Measurements from ENCODE around the gene SNRNP25.
A peak's percentile ranks its signal among the peaks of the same experiment; 100 is the strongest.

Gene SNRNP25

DNA sequence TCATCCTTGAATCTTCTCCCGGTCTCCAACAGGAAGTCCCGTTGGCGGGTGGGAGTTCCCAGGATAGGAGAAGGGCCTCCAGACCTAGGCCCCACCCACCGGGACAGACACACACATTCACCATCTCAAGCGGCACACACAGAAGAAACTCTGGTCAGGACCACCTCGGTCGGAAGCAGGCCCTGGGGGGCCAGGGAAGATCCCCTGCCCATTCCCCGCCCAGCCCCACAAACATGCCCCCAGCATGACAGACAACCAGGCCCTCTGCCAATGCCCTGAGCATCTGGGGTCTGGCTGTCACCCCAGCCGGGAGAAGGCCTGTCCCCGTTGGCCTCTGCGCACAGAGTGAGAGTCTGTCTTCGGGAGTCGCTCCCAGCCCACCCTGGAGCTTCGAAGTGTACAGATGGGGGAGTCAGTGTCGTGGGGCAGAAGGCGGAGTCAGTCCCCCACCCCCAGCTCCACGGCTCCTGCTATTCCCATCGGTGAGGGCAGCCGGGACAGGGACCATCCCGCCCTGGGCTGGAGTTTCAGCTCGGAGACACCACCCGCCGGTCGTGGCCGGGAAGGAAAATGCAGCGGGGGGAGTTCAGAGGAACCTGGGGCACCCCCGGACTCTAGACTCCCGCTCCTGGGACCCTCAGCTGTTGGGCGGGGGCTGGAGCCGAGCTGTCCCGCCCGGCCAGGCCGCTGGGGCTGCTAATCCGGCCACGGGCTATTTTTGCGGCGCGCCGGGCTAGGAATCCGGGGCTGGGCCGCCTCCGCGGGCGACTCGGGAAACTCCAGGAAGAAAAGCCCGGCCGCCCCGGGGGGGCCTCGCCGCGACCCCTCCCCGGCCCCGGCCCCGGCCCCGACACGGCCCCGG is 18.1 kb downstream of the SNRNP25 start (continued):
- TF ChIP-seq, protein P1, sequence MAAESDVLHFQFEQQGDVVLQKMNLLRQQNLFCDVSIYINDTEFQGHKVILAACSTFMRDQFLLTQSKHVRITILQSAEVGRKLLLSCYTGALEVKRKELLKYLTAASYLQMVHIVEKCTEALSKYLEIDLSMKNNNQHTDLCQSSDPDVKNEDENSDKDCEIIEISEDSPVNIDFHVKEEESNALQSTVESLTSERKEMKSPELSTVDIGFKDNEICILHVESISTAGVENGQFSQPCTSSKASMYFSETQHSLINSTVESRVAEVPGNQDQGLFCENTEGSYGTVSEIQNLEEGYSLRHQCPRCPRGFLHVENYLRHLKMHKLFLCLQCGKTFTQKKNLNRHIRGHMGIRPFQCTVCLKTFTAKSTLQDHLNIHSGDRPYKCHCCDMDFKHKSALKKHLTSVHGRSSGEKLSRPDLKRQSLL (tag by site-specific recombination; IDR thresholded peaks at IDR 0.05): no peak
- TF ChIP-seq ZNF292 (tag by site-specific recombination; IDR thresholded peaks at IDR 0.05; ENCODE audit: borderline replicate concordance, low read depth) (no peak), ZNF24 (tag by site-specific recombination; IDR thresholded peaks at IDR 0.05) (no peak), ZNF416 (tag by site-specific recombination; IDR thresholded peaks at IDR 0.05) (no peak), ZNF768 (tag by site-specific recombination; IDR thresholded peaks at IDR 0.05) (no peak), ZNF341 (tag by site-specific recombination; IDR thresholded peaks at IDR 0.05; ENCODE audit: low read depth) (peak; percentile 65), ZNF548 (tag by site-specific recombination; IDR thresholded peaks at IDR 0.05) (no peak), ZNF510 (tag by site-specific recombination; IDR thresholded peaks at IDR 0.05; ENCODE audit: insufficient replicate concordance) (no peak), SCRT2 (tag by site-specific recombination; IDR thresholded peaks at IDR 0.05) (no peak), OSR2 (tag by site-specific recombination; IDR thresholded peaks at IDR 0.05) (no peak), ZNF37A (tag by site-specific recombination; IDR thresholded peaks at IDR 0.05) (no peak), ZNF202 (tag by site-specific recombination; IDR thresholded peaks at IDR 0.05; ENCODE audit: borderline replicate concordance) (no peak), ZNF585B (tag by site-specific recombination; IDR thresholded peaks at IDR 0.05) (no peak), ZNF302 (tag by site-specific recombination; IDR thresholded peaks at IDR 0.05; ENCODE audit: low read depth) (no peak), ZNF211 (tag by site-specific recombination; IDR thresholded peaks at IDR 0.05; ENCODE audit: low read depth) (no peak), SP7 (tag by site-specific recombination; IDR thresholded peaks at IDR 0.05) (peak; percentile 45; the same call in 1 of the 2 replicates)
- TF ChIP-seq, protein P2, sequence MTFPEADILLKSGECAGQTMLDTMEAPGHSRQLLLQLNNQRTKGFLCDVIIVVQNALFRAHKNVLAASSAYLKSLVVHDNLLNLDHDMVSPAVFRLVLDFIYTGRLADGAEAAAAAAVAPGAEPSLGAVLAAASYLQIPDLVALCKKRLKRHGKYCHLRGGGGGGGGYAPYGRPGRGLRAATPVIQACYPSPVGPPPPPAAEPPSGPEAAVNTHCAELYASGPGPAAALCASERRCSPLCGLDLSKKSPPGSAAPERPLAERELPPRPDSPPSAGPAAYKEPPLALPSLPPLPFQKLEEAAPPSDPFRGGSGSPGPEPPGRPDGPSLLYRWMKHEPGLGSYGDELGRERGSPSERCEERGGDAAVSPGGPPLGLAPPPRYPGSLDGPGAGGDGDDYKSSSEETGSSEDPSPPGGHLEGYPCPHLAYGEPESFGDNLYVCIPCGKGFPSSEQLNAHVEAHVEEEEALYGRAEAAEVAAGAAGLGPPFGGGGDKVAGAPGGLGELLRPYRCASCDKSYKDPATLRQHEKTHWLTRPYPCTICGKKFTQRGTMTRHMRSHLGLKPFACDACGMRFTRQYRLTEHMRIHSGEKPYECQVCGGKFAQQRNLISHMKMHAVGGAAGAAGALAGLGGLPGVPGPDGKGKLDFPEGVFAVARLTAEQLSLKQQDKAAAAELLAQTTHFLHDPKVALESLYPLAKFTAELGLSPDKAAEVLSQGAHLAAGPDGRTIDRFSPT (tag by site-specific recombination; IDR thresholded peaks at IDR 0.05): no peak; the same call in 1 of the 2 replicates
- TF ChIP-seq, protein P3, sequence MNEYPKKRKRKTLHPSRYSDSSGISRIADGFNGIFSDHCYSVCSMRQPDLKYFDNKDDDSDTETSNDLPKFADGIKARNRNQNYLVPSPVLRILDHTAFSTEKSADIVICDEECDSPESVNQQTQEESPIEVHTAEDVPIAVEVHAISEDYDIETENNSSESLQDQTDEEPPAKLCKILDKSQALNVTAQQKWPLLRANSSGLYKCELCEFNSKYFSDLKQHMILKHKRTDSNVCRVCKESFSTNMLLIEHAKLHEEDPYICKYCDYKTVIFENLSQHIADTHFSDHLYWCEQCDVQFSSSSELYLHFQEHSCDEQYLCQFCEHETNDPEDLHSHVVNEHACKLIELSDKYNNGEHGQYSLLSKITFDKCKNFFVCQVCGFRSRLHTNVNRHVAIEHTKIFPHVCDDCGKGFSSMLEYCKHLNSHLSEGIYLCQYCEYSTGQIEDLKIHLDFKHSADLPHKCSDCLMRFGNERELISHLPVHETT (tag by site-specific recombination; IDR thresholded peaks at IDR 0.05): no peak
- TF ChIP-seq, protein P4, sequence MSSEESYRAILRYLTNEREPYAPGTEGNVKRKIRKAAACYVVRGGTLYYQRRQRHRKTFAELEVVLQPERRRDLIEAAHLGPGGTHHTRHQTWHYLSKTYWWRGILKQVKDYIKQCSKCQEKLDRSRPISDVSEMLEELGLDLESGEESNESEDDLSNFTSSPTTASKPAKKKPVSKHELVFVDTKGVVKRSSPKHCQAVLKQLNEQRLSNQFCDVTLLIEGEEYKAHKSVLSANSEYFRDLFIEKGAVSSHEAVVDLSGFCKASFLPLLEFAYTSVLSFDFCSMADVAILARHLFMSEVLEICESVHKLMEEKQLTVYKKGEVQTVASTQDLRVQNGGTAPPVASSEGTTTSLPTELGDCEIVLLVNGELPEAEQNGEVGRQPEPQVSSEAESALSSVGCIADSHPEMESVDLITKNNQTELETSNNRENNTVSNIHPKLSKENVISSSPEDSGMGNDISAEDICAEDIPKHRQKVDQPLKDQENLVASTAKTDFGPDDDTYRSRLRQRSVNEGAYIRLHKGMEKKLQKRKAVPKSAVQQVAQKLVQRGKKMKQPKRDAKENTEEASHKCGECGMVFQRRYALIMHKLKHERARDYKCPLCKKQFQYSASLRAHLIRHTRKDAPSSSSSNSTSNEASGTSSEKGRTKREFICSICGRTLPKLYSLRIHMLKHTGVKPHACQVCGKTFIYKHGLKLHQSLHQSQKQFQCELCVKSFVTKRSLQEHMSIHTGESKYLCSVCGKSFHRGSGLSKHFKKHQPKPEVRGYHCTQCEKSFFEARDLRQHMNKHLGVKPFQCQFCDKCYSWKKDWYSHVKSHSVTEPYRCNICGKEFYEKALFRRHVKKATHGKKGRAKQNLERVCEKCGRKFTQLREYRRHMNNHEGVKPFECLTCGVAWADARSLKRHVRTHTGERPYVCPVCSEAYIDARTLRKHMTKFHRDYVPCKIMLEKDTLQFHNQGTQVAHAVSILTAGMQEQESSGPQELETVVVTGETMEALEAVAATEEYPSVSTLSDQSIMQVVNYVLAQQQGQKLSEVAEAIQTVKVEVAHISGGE (tag by site-specific recombination; conservative IDR thresholded peaks at IDR 0.05; ENCODE audit: low read depth): no peak; the same call in 1 of the 2 replicates
- TF ChIP-seq, protein P5, sequence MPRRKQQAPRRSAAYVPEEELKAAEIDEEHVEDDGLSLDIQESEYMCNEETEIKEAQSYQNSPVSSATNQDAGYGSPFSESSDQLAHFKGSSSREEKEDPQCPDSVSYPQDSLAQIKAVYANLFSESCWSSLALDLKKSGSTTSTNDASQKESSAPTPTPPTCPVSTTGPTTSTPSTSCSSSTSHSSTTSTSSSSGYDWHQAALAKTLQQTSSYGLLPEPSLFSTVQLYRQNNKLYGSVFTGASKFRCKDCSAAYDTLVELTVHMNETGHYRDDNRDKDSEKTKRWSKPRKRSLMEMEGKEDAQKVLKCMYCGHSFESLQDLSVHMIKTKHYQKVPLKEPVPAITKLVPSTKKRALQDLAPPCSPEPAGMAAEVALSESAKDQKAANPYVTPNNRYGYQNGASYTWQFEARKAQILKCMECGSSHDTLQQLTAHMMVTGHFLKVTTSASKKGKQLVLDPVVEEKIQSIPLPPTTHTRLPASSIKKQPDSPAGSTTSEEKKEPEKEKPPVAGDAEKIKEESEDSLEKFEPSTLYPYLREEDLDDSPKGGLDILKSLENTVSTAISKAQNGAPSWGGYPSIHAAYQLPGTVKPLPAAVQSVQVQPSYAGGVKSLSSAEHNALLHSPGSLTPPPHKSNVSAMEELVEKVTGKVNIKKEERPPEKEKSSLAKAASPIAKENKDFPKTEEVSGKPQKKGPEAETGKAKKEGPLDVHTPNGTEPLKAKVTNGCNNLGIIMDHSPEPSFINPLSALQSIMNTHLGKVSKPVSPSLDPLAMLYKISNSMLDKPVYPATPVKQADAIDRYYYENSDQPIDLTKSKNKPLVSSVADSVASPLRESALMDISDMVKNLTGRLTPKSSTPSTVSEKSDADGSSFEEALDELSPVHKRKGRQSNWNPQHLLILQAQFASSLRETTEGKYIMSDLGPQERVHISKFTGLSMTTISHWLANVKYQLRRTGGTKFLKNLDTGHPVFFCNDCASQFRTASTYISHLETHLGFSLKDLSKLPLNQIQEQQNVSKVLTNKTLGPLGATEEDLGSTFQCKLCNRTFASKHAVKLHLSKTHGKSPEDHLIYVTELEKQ (tag by site-specific recombination; IDR thresholded peaks at IDR 0.05; ENCODE audit: borderline replicate concordance): no peak
- TF ChIP-seq, protein P6, sequence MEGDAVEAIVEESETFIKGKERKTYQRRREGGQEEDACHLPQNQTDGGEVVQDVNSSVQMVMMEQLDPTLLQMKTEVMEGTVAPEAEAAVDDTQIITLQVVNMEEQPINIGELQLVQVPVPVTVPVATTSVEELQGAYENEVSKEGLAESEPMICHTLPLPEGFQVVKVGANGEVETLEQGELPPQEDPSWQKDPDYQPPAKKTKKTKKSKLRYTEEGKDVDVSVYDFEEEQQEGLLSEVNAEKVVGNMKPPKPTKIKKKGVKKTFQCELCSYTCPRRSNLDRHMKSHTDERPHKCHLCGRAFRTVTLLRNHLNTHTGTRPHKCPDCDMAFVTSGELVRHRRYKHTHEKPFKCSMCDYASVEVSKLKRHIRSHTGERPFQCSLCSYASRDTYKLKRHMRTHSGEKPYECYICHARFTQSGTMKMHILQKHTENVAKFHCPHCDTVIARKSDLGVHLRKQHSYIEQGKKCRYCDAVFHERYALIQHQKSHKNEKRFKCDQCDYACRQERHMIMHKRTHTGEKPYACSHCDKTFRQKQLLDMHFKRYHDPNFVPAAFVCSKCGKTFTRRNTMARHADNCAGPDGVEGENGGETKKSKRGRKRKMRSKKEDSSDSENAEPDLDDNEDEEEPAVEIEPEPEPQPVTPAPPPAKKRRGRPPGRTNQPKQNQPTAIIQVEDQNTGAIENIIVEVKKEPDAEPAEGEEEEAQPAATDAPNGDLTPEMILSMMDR (tag by site-specific recombination; IDR thresholded peaks at IDR 0.05): peak; percentile 25; the same call in 1 of the 2 replicates
